Measurements from ENCODE around the gene KRTAP5-3.
A peak's percentile ranks its signal among the peaks of the same experiment; 100 is the strongest.
"Not testable (repeated sequence)": the region's sequence is repeated elsewhere in the genome, so short reads cannot be mapped to it uniquely, and the experiment has no call there.

Gene KRTAP5-3

GRCh38 chr11:1650918-1651262, 42.6 kb upstream of the KRTAP5-3 start:
- Histone ChIP-seq H3K27me3 (ENCODE audit: insufficient read depth, low read length, poor library complexity) (no peaks in the 10 kb centered on the region), H3K4me1 (ENCODE audit: control insufficient read depth, low read depth, low read length) (no peaks in the 10 kb centered on the region), H4K5ac (ENCODE audit: low read length) (no peak overlapping the region), H3K79me1 (ENCODE audit: low read length) (no peaks in the 10 kb centered on the region), H3K23ac (ENCODE audit: low read length) (no peak overlapping the region), H3K9ac (ENCODE audit: low read length) (no peak overlapping the region), H2BK15ac (replicated peaks; ENCODE audit: low read depth) (no peak overlapping the region), H3K4ac (ENCODE audit: low read depth, low read length) (no peak overlapping the region), H4K8ac (ENCODE audit: low read depth, low read length) (no peak overlapping the region), H3K18ac (ENCODE audit: low read length) (no peak overlapping the region), H2AK5ac (ENCODE audit: low read length) (no peak overlapping the region), H2BK5ac (ENCODE audit: low read length) (no peak overlapping the region), H3K27ac (ENCODE audit: low read depth, low read length) (no peak overlapping the region), H2BK120ac (ENCODE audit: low read depth, low read length) (no peak overlapping the region), H3K56ac (ENCODE audit: low read length) (no peak overlapping the region), H3K79me2 (ENCODE audit: control insufficient read depth, insufficient read depth, low read length) (no peaks in the 10 kb centered on the region), H3K4me2 (ENCODE audit: low read length) (no peak overlapping the region), H3K4me3 (ENCODE audit: low read length) (no peak overlapping the region), H3K36me3 (ENCODE audit: control insufficient read depth, insufficient read depth, low read length) (no peaks in the 10 kb centered on the region)
- DNase-seq, result no peak
- WGBS (ENCODE audit: extremely low coverage, insufficient coverage, low lambda C conversion rate), result no CpG with 5 or more reads among the region's 5 CpGs

- Histone ChIP-seq H3K27ac (ENCODE audit: low read depth, low read length) (no peak overlapping the region), H3K36me3 (ENCODE audit: control insufficient read depth, insufficient read depth, low read length) (no peaks in the 10 kb centered on the region), H3K79me1 (ENCODE audit: low read length) (no peaks in the 10 kb centered on the region), H3K23ac (ENCODE audit: low read length) (no peak overlapping the region), H3K27me3 (ENCODE audit: insufficient read depth, low read length, poor library complexity) (no peaks in the 10 kb centered on the region), H3K56ac (ENCODE audit: low read length) (no peak overlapping the region), H2BK120ac (ENCODE audit: low read depth, low read length) (no peak overlapping the region), H2BK5ac (ENCODE audit: low read length) (no peak overlapping the region), H3K18ac (ENCODE audit: low read length) (no peak overlapping the region), H3K9ac (ENCODE audit: low read length) (no peak overlapping the region), H3K4ac (ENCODE audit: low read depth, low read length) (no peak overlapping the region), H2BK15ac (replicated peaks; ENCODE audit: low read depth) (no peak overlapping the region), H3K4me2 (ENCODE audit: low read length) (no peak overlapping the region), H4K8ac (ENCODE audit: low read depth, low read length) (no peak overlapping the region), H2AK5ac (ENCODE audit: low read length) (no peak overlapping the region), H4K5ac (ENCODE audit: low read length) (no peak overlapping the region), H3K4me3 (ENCODE audit: low read length) (no peak overlapping the region), H3K4me1 (ENCODE audit: control insufficient read depth, low read depth, low read length) (no peaks in the 10 kb centered on the region), H3K79me2 (ENCODE audit: control insufficient read depth, insufficient read depth, low read length) (no peaks in the 10 kb centered on the region)
- WGBS (ENCODE audit: extremely low coverage, insufficient coverage, low lambda C conversion rate), result no CpG with 5 or more reads among the region's 15 CpGs
- peak; percentile 44 for DNase-seq
Observed at GRCh38 chr11:1650034-1650917, 42.0 kb upstream of the KRTAP5-3 start.

DNA sequence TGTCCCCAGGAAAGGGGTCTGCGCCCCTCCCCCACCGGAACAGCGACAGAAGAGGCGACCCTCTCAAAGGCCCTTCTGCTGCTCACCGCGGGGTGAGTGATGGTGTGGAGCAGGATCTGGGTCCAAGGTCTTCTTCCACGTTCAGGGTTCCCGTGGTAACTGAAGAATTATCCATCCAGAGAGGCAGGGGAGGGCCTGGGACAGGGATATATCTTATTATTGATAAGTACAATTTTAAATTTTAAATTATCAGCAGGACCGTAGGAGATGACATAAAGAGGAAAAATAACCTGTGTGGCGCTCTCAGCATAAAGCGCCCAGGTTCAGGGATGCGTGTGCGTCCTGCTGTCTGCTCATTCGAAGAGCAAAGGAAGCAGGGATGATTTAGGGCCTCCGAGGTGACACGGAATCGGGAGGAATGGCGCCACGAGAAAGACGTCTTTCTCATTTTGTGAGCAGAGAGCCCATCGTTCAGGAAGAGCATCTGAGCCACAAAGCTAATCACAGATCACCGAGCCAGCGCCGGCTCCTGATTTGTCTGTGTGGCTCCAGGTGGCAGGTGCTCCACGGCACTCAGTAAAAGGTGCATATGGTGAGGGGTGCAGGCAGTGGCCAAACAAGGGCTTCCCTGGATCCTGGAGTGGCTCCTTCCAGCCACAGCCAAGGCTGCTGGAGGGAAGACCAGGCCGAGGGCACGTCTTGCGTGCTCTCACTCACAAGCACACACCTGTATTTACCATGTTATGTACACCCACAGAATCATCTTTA, 40.6 kb upstream of the KRTAP5-3 start:
- Histone ChIP-seq H3K27ac (ENCODE audit: low read depth, low read length) (no peak overlapping the region), H3K4me3 (ENCODE audit: low read length) (no peak overlapping the region), H2BK5ac (ENCODE audit: low read length) (no peak overlapping the region), H3K9ac (ENCODE audit: low read length) (no peak overlapping the region), H4K8ac (ENCODE audit: low read depth, low read length) (no peak overlapping the region), H3K79me2 (ENCODE audit: control insufficient read depth, insufficient read depth, low read length) (no peaks in the 10 kb centered on the region), H3K36me3 (ENCODE audit: control insufficient read depth, insufficient read depth, low read length) (no peaks in the 10 kb centered on the region), H3K4ac (ENCODE audit: low read depth, low read length) (no peak overlapping the region), H2BK15ac (replicated peaks; ENCODE audit: low read depth) (no peak overlapping the region), H3K4me1 (ENCODE audit: control insufficient read depth, low read depth, low read length) (no peaks in the 10 kb centered on the region), H3K27me3 (ENCODE audit: insufficient read depth, low read length, poor library complexity) (no peaks in the 10 kb centered on the region), H3K79me1 (ENCODE audit: low read length) (no peaks in the 10 kb centered on the region), H3K56ac (ENCODE audit: low read length) (no peak overlapping the region), H3K23ac (ENCODE audit: low read length) (no peak overlapping the region), H2BK120ac (ENCODE audit: low read depth, low read length) (no peak overlapping the region), H3K18ac (ENCODE audit: low read length) (no peak overlapping the region), H2AK5ac (ENCODE audit: low read length) (no peak overlapping the region), H4K5ac (ENCODE audit: low read length) (no peak overlapping the region), H3K4me2 (ENCODE audit: low read length) (no peak overlapping the region)
- DNase-seq, result no peak
- WGBS (ENCODE audit: extremely low coverage, insufficient coverage, low lambda C conversion rate), result no CpG with 5 or more reads among the region's 28 CpGs

DNA sequence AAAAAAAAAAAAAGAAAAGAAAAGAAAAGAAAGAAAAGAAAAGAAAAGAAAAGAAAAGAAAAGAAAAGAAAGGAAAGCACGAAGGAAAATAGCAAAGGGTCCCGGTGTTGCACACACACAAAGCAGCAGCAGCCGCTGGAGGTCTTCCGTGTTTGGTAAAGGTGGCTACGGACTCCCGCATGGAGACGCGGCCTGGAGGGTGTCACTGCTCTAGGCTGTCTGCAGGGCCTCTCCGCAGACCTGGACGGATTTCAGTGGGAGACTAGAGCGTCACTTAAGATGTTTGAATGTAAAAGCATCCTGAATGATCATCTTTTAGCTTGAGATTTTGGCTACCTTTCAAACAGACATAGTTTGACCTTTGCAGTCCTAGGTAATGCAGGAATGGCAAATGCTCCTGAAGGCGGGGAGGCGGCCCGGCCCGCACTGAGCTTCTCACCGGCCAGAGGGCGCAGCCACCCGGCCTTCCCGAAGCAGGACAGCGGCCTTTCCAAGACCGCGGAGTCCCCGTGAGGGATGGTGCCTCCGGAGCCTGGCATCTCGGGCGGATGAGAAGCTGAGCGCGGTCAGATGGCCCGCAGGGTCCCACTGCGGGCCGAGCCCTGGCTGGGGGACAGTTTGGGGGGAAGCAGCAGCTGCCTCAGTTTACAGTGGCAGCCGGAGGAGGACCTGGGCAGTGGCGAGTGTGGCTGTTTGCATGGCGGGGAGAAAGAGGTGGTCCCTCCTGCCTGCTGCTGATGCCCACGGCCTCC, 39.8 kb upstream of the KRTAP5-3 start:
- Histone ChIP-seq H3K4ac (ENCODE audit: low read depth, low read length) (no peak overlapping the region), H2AK5ac (ENCODE audit: low read length) (no peak overlapping the region), H3K9ac (ENCODE audit: low read length) (no peak overlapping the region), H3K4me3 (ENCODE audit: low read length) (no peak overlapping the region), H2BK5ac (ENCODE audit: low read length) (no peak overlapping the region), H3K79me1 (ENCODE audit: low read length) (no peaks in the 10 kb centered on the region), H3K4me1 (ENCODE audit: control insufficient read depth, low read depth, low read length) (no peaks in the 10 kb centered on the region), H4K5ac (ENCODE audit: low read length) (no peak overlapping the region), H2BK120ac (ENCODE audit: low read depth, low read length) (no peak overlapping the region), H3K4me2 (ENCODE audit: low read length) (no peak overlapping the region), H3K27ac (ENCODE audit: low read depth, low read length) (no peak overlapping the region), H3K36me3 (ENCODE audit: control insufficient read depth, insufficient read depth, low read length) (no peaks in the 10 kb centered on the region), H2BK15ac (replicated peaks; ENCODE audit: low read depth) (no peak overlapping the region), H3K27me3 (ENCODE audit: insufficient read depth, low read length, poor library complexity) (no peaks in the 10 kb centered on the region), H4K8ac (ENCODE audit: low read depth, low read length) (no peak overlapping the region), H3K79me2 (ENCODE audit: control insufficient read depth, insufficient read depth, low read length) (no peaks in the 10 kb centered on the region), H3K56ac (ENCODE audit: low read length) (no peak overlapping the region), H3K23ac (ENCODE audit: low read length) (no peak overlapping the region), H3K18ac (ENCODE audit: low read length) (no peak overlapping the region)
- no peak for DNase-seq
- WGBS (ENCODE audit: extremely low coverage, insufficient coverage, low lambda C conversion rate), result no CpG with 5 or more reads among the region's 35 CpGs

DNA sequence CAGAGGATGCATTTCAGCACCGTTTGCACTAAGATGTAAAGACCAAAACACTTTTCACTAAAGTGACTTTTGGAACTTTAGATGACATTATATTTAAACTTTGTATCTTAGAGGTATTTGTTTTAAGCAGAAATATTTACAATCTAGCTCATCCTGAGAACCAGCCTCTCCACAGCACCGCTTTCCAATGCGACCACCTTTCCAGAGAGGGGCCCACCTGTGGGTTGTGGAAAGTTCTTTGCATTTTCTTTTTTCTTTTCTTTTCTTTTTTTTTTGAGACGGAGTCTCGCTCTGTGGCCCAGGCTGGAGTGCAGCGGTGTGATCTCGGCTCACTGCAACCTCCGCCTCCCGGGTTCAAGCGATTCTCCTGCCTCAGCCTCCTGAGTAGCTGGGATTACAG, 38.3 kb upstream of the KRTAP5-3 start:
- H3K23ac ChIP-seq (ENCODE audit: low read length); H3K56ac ChIP-seq (ENCODE audit: low read length); H4K5ac ChIP-seq (ENCODE audit: low read length); H3K4me2 ChIP-seq (ENCODE audit: low read length); H3K79me1 ChIP-seq (ENCODE audit: low read length); H3K79me2 ChIP-seq (ENCODE audit: control insufficient read depth, insufficient read depth, low read length); H2BK15ac ChIP-seq (replicated peaks; ENCODE audit: low read depth); H4K8ac ChIP-seq (ENCODE audit: low read depth, low read length); H3K27me3 ChIP-seq (ENCODE audit: insufficient read depth, low read length, poor library complexity); H3K4me1 ChIP-seq (ENCODE audit: control insufficient read depth, low read depth, low read length); H2BK120ac ChIP-seq (ENCODE audit: low read depth, low read length); H3K36me3 ChIP-seq (ENCODE audit: control insufficient read depth, insufficient read depth, low read length); H3K18ac ChIP-seq (ENCODE audit: low read length); H3K4me3 ChIP-seq (ENCODE audit: low read length); H2AK5ac ChIP-seq (ENCODE audit: low read length); H3K9ac ChIP-seq (ENCODE audit: low read length); H3K4ac ChIP-seq (ENCODE audit: low read depth, low read length); H2BK5ac ChIP-seq (ENCODE audit: low read length); DNase-seq; H3K27ac ChIP-seq (ENCODE audit: low read depth, low read length): not testable (repeated sequence)
- WGBS (ENCODE audit: extremely low coverage, insufficient coverage, low lambda C conversion rate), result no CpG with 5 or more reads among the region's 10 CpGs

All from mesendoderm (in vitro differentiated cells).